GM23338 (cell line): Measurements from ENCODE around the gene BNIP5. TPM values are rescaled to one million over a fixed set of nuclear protein-coding genes. Genes with fewer than 3 reads are reported as not detected.

Experiments
- EZH2phosphoT487 ChIP-seq: fragments of 200-600 bp; sonication (generic); IDR thresholded peaks from one replicate; pipeline ENCODE4 v1.8.1; 2018; ENCODE audit warnings: antibody characterized with exemption; ENCODE audit not compliant: unreplicated experiment
- NANOG ChIP-seq: IDR thresholded peaks from 2 replicates; pipeline ENCODE4 v1.6.1; 2016; ENCODE audit warnings: antibody characterized with exemption, borderline replicate concordance
- REST ChIP-seq: IDR thresholded peaks from one replicate; pipeline ENCODE4 v1.6.1; 2018; ENCODE audit warnings: antibody characterized with exemption; ENCODE audit not compliant: unreplicated experiment
- ZNF114 ChIP-seq: fragments of 250-450 bp; sonication (Bioruptor Pico); IDR thresholded peaks from 2 replicates; pipeline ENCODE4 v1.5.0; 2020; ENCODE audit warnings: mild to moderate bottlenecking, moderate library complexity
- ZNF462 ChIP-seq: fragments of 250-450 bp; sonication (Bioruptor Pico); IDR thresholded peaks from 2 replicates; pipeline ENCODE4 v1.5.0; 2020; ENCODE audit warnings: mild to moderate bottlenecking, moderate library complexity
- polyA plus RNA-seq: library from polyadenylated mRNA; unstranded; fragments of >200 nt; fragmentation: Nextera tagmentation; extraction: Ambion mirVana; gene quantifications from 2 replicates; pipeline ENCODE4 v1.2.1, GENCODE V29; 2016
- total RNA-seq: library from RNA; depleted of rRNA; stranded (reverse); fragments of >200 nt; shearing (Covaris generic); gene quantifications from 2 replicates; pipeline ENCODE4 v1.2.3, GENCODE V29; 2014

Gene BNIP5
- total and polyA plus RNA-seq, 2 experiments from 2014 or later, result not detected

GRCh38 chr6:36353411-36353915 is 16.8 kb upstream of the BNIP5 start (continued):
- no peak for TF ChIP-seq ZNF462 (CRISPR knock-in tag)
- TF ChIP-seq ZNF114, result no peak
- no peak for TF ChIP-seq NANOG
- no peak for TF ChIP-seq EZH2phosphoT487
- no peak for TF ChIP-seq REST
